GM18502 (cell line): ENCODE measurements around the gene KCNMB4.
"Not testable (repeated sequence)": the region's sequence is repeated elsewhere in the genome, so short reads cannot be mapped to it uniquely, and the experiment has no call there.

Experiments
- ATAC-seq: cut with Tn5 transposase; IDR thresholded peaks from one replicate; pipeline ENCODE4 v1.9.1; 2021; ENCODE audit warnings: mild to moderate bottlenecking; ENCODE audit not compliant: unreplicated experiment, poor library complexity

KCNMB4 gene

DNA sequence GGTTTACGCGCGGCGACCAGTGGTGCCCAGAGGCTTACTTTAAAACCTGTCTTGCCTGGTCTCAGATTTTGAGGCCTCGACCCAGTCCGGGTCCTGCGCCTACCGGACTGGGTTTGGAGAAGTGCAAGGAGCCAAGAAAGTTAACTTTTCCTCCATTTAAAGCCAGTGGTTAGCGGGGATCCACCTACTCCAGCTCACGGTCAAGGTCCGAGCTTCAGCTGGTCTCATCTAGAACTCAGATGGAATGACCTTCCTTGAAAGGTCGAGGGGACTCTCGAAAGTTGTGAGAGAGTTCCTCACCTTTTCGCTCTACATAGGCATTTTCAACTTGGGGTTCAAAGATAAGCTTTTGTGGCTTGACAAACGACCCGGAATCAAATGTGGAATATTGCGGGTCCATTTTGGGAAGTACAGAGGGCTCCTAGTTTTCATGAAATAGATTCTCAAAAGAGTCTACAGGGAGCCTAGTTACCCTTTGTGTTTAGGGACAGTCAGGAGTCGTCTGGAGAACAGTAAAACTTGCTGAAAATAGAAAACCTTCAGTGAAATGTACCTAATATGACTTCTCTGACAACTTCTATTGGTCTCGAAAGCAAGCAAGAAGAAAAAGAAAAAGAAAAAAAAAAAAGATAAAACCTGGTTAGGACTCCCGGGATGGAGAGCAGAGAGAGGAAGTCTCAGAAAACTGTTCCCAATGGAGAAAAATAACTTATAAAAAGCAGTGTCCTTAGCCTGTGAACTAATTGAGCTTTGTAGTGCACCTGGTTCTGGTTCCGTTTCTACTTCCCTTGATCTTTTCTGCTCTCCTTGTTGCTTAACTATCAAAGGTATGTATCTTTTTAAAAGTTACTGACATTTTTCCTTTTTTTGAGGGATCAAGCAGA is 1.4 kb downstream of the KCNMB4 start:
- ATAC-seq: no peak

DNA sequence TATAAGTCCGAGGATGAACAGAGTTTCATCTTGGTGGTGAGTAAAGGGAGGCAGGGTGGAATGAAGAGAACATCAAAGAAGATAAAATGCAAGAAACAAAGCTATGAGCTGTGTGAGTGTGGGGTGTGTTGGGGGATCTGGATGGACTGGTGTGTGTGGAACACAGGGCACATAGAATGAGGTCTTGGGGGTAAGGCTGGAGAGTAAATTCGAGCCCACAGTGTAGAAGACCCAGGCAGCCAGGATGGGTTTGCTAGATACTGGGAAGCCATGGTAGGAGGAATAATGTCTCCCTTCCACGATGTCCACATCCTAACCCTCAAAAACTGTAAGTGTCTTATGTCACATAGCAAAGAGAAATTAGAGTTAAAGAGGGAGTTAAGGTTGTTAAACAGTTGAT is 6.8 kb downstream of the KCNMB4 start:
- no peak for ATAC-seq

DNA sequence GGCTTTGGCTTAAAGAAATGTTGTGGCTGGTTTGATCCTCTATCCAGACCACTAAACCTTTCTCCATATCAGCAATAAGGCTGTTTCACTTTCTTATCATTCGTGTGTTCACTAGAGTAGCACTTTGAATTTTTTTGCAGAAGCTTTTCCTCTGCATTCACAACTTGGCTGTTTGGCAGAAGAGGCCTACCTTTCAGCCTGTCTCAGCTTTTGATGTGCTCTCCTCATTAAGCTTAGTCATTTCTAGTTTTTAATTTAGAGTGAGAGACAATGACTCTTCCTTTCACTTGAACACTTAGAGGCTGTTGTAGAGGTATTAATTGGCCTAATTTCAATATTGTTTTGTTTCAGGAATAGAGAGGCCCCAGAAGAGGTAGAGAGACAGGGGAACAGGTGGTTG is 13.8 kb downstream of the KCNMB4 start:
- no peak for ATAC-seq

DNA sequence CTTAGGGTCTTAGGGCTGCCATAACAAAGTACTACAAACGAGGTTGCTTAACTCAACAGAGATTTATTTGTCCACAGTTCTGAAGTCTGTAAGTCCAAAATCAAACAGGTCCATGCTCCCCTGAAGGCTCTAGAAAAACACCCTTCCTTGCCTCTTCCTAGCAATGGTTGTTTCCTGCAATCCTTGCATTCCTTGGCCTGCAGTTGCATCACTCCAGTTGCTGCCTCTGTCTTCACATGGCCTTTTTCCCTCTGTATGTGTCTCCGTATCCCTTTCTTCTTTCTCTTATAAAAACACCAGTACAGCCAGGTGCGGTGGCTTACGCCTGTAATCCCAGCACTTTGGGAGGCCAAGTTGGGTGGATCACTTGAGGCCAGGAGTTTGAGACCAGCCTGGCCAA is 17.4 kb downstream of the KCNMB4 start:
- no peak for ATAC-seq

DNA sequence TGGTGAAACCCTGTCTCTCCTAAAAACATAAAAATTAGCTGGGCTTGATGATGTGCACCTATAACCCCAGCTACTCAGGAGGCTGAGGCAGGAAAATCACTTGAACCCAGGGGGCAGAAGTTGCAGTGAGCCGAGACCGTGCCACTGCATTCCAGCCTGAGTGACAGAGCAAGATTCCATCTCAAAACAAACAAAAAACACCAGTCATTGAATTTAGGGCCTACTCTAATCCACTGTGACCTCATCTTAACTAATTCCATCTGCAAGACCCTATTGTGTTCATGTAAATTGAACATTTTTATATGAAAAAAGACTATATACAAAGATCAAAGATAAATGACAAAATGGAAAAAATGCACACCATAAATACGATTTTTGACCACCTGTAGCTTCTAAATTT is 17.8 kb downstream of the KCNMB4 start:
- no peak for ATAC-seq

DNA sequence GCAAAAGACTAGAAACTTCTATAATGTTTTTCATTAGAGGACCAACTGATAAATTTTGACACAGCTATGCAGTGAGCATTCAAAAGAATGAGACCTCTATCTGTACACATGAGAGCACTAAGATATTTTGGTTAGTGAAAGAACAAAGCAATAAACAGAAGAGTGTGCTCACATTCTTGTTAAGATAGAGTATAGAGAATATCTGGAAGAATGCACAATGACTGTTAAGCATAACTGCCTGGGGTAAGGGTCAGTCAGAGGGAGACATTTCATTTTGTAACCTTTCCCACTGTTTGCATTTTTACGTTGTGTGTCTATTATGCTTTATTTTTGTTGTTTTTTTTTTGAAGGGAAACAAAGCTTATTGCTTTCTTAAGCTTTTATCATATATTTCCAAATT is 20.7 kb downstream of the KCNMB4 start:
- no peak for ATAC-seq

DNA sequence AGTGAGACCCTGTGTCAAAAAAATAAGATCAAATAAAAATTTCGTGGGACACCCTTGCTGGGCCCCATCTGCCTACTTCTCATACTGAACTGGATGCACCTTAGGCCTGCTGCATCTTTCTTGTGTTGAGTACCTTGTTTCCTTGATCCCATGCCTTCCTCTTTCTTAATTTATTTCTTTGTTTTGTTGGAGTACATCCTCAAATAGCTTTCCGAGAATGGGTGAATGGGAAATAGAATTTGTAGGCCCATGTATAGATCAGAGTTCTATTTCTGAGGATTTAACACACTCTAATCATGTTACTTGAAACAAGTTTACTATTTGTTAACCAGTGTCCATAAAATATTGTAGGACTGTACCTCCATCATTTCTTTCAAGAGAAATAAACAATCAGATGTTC is 23.6 kb downstream of the KCNMB4 start:
- no peak for ATAC-seq

DNA sequence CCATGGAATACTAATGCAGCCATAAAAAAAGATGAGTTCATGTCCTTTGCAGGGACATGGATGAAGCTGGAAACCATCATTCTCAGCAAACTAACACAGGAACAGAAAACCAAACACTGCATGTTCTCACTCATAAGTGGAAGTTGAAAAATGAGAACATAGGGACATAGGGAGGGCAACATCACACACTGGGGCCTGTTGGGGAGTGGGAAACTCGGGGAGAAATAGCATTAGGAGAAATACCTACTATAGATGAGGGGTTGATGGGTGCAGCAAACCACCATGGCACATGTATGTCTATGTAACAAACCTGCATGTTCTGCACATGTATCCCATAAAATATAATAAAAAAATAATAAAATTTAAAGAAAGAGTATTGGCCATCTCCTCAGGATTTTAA is 26.5 kb downstream of the KCNMB4 start:
- not testable (repeated sequence) for ATAC-seq

DNA sequence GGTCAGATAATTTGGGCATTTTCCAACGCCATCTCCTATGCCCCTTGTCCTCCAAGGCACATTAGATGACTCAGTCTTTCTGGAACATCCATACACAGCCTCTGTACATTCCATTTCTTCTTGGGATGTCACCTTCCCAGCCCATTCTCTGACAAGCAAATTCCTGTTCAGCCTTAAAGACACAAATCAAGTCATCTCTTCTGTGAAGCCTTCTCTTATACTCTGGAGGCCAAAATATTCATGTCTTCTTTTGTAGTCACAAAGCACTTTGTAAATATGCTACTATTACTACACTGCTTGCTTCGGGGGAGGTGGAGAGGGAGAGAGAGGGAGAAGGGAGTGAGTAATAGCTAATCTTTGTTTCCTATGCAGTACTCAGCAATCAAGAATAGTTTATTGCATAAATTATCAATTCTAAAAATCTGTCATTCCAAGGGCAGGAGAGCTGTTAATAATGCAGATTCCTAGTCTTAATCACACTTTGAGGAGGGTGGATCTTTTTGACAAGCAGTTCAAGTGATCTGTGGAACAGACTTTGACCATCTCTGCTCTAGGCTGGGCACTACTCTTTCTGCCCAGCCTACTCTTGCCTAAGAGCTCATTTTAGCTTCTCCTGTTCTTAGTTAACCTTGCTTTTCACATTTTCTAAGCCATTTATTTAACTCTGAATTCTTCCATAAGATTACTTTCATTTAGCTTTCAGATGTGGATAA is 27.9 kb downstream of the KCNMB4 start:
- ATAC-seq: no peak

DNA sequence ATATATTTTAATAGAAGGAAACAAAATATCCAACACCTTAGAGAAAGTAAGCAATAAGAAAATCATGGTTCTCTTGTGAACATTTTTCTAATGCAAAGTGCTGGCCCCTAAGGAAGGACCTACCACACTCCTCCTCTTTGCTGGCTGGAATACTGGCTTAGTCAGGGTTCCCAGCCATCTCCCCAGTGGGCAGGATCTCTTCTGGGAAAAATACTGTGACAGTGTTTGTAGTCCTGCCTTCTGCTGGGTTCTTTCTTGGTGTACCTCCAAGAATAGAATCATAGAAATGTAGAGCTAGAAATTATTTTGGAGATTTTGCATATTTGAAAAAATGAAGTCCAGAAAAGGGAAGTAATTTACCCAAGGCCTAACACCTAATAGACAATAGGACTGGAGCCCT is 31.9 kb downstream of the KCNMB4 start:
- ATAC-seq: no peak

DNA sequence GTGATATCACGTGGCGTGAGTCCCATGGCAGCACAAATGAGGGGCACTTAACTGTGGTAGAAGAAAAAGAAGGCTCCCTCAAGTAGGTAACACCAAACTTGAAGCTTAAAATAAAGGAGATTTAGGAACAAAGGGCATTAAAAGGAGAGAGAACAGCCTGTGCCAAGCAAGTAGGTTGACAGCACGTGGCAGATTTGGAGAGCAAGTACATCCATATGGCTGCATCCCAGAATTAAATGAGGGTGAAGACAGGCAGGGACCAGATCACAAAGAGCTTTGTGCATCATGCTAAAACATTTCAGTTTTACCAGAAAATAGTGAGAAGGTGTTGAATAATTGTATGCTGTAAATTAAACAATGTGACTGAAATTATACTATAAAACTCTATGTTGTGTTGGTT is 32.8 kb downstream of the KCNMB4 start:
- no peak for ATAC-seq

DNA sequence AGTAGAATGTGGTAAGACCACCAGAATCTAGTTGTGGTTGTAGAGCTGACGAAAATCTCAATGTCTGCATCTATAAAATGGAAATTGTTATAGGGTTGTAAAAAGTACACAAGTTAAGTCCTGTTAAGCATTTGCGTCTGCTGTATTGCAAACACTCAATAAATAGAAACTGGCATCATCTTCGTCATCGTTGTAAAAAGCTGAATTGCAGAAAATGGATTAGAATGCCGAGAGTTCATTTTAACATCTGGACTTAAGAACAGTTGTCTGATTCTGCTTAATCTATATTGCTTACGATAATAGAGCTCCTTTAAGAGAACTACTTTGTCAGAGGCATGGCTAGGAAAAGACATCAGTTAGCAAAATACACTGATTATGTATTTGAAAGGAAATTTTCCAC is 33.2 kb downstream of the KCNMB4 start:
- ATAC-seq: no peak

DNA sequence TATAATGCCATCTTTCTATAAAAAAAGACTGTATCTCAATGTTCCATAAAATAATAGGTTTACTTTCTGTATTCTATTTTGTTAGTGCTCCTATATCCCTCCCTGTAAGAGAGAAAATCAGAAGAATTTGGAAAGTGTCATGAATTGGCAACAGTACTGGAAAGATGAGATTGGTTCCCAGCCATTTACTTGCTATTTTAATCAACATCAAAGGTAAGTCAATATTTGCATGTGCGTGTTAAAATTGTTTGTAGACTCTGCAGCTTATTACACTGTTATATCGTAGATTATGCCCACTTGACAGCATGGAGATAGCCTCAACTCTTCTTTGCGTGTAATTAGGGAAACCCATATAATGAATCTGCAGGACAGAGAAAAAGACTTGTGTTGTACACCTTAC is 34.0 kb downstream of the KCNMB4 start:
- ATAC-seq: no peak

DNA sequence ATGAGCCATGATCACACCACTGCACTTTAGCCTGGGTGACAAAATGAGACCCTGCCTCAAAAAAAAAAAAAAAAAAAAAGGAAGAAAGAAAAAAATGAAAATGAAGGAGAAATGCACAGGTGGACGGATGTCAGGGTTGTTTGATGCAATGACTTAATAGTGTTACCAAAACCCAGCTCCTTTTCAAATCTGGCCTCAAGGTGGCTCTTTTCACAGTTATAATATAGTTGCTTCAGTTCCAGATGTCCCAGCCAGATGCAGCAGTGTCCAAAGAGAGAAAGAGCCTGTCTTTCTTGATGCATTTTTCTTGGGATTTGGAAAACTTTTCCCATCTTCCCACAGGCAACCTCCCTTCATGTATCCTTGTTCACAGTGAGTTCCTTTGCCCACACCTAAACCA is 36.5 kb downstream of the KCNMB4 start:
- no peak for ATAC-seq

DNA sequence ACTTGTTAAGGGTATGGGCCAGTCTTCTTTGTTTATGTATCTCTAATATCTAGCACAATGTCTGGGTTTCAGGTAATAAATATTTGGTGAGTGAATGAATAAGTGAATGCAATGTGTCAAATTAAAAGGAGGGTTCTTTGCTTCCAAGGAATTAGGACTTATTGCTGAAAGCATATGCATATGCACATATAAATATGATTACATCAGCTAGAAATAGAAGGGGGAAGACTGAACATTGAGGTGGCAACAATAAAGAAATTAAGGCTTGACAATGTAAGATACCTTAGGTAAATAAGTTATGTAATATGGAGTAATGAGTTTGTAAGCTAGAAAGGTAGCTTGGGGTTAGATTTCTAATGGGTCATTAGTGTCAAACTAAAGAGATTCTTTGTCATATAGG is 37.7 kb downstream of the KCNMB4 start:
- no peak for ATAC-seq

DNA sequence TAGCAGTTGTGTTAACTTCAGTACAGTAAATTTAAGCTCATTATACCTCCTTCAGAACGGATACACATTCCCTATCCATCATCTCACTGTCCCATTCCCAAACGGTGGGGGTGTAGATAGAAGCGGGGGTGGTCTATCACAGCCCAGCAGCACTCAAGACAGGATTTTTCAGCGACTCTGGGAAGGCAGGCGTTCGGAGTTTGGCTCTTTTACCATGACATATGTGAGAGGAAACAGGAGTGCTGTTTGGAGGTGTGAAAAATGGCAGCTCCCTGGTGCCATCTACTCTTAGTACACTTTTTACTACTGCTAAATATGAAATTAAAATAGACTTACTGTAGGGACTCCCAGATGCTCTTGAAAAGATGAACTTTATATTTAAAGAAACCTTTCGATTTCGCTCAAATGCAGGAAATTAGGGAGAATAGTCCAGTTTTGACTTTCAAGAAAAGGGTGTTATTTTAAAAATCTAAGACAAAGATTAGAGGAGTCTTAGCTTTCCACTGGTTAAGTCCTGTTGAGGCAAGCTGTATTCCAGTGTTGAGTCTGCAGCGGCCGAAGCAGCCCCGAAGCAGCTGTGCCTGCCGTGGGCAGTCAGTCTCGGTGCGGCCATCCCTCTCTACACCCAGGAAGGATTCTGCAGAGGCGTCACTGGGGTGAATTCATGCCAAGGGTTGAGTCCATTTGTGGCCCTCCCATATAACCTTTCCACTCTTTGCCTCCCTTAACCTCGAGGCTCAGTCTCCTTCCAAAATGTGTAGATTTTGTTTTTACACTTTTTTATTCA is 42.1 kb downstream of the KCNMB4 start:
- no peak for ATAC-seq

DNA sequence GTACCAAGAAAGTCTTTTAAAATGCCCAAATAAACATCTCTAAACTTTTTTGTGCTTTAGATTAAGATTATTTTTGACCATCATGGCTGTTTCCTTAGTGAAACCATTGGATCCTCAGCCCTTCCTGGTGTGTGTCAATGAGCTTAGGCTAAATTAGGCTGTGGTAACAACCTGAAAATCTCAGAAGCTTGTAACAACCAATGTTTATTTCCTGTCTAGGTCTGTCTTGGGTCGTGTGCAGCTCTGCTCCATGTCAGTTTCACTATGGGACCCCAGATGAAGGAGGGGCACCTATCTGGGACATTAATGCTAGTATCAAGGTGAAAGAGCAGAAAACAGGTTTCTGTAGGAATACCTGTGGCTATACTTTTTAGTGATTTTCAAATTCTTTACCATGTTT is 49.9 kb downstream of the KCNMB4 start:
- ATAC-seq: peak; percentile 76

DNA sequence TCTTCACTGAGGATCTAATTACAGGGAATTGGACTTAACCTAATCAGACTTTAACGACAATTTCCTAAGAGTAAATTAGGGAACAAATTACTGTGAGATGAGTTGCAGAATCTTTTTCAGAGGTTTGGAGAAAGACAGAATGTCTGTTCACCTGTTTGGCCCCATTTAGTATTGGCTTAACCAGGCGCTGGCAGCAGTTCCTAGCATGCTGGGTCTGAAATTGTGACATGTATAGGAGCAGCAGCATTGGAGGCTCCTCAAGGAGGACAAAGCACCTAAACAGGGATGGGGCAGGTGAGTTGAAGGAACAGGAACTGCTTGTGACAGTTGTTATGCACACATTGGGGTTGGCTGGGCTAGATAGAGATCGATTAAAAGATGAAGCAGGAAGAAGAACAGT is 51.0 kb downstream of the KCNMB4 start:
- ATAC-seq: no peak

DNA sequence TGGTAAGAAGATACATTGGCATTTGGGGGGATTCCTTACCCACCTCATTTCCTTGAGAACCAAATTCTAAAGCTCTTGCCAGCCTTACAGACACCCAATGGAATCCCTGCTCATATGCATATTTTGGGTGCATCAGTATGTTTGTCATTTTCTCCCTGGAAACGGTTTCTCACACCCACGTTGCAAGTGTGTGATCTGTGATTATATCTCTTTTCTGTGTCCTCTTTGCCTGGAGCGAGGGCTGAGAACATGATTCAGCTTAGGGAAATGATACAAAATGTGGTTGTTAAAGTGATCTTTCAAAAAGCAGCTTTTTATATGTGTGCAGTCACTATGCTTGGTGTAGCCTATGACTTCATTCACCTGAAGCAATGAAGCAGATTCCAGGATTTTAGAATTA is 52.0 kb downstream of the KCNMB4 start:
- ATAC-seq: no peak

DNA sequence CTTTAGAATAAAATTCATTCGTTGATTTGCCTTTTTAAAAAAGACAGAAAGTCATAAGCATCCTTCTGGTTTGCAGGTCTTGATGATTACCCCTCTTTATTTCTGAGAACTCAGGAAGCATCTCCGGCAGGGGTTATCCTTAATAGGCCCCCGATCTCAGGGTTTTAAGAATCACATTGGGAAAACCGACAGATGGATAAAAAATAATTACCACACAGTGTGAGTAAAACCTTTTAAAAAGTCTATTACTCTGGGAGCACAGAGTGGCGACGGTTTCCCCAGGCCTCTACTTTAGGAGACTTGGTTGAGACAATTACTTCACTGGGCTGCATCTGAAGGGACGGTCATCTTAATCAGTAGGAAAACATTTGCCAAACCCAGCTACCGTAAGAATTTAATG is 56.5 kb downstream of the KCNMB4 start:
- ATAC-seq: no peak

DNA sequence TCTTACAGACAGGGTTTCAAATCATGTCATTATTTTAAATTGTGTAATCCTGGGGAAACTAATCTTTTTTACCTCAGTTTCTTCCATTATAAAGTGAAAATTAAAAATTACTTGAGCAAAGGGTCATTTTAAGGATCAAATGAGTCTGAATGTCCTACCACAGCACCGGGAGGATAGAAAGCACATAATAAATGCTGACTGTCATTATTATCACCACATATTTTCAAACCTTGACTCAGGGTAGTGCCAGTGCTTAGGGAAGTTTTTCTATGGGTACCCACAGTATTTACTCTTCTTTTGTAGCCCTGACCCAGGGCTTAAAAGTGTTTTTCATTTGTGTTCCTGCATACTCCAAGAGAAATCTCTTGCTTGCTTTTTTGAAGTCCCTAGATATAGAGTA is 60.5 kb downstream of the KCNMB4 start:
- no peak for ATAC-seq
